GM12878 (cell line): ENCODE data around the gene TCP11. TPM values are rescaled to one million over a fixed set of nuclear protein-coding genes. Genes with fewer than 3 reads are reported as not detected.
"Not testable (repeated sequence)": the region's sequence is repeated elsewhere in the genome, so short reads cannot be mapped to it uniquely, and the experiment has no call there.

Source experiments
- ATAC-seq: fragments of 200-7000 bp; cut with Tn5 transposase; 3 replicates; pipeline ENCODE4 v1.9.1; 2020; ENCODE audit warnings: mild to moderate bottlenecking, moderate library complexity
- BruUV-seq: library from RNA; stranded (reverse); fragments of 400-500 nt; replicated peaks from 2 replicates; lab custom pipeline; 2021; lab: Mats Ljungman, UMichigan
- CTCF ChIA-PET: fragments of 300-600 bp; sonication (Branson Sonifier 250); formaldehyde crosslinking; extraction: SDS; loops from one replicate; lab custom pipeline; 2021; ENCODE audit warnings: inconsistent platforms; lab: Yijun Ruan, JAX
- POLR2A ChIA-PET: fragments of 350-600 bp; formaldehyde crosslinking; extraction: SDS; loops from one replicate; lab custom pipeline; 2021; ENCODE audit warnings: inconsistent platforms; lab: Charles Lee
- RAD21 ChIA-PET: fragments of 300-600 bp; sonication (Branson Sonifier 250); formaldehyde crosslinking; loops from one replicate; lab custom pipeline; 2023; ENCODE audit warnings: antibody characterized with exemption; ENCODE audit not compliant: unreplicated experiment; lab: Charles Lee
- SMC1A ChIA-PET: fragments of 300-600 bp; sonication (Branson Sonifier 250); formaldehyde crosslinking; loops from one replicate; lab custom pipeline; 2023; ENCODE audit not compliant: unreplicated experiment, uncharacterized antibody; lab: Charles Lee
- DNase-seq: peaks from one replicate; pipeline ENCODE4 v3.0.0-alpha.2; 2011; ENCODE audit warnings: low read depth, low spot score
- FAIRE-seq: peaks from 3 replicates; lab custom pipeline; 2011; peaks lifted over from hg19 to GRCh38; lab: Jason Lieb, UNC
- H2AFZ ChIP-seq: 2 replicates; pipeline ENCODE4 v1.6.0; 2011; ENCODE audit warnings: low read depth, low read length, control low read depth; ENCODE audit not compliant: control insufficient read depth
- H3K27ac ChIP-seq: 2 replicates; pipeline ENCODE4 v1.5.1; 2011; ENCODE audit warnings: control low read depth; ENCODE audit not compliant: control insufficient read depth, insufficient read depth
- H3K27me3 ChIP-seq, 2 experiments: replicated peaks in 1 of 2; 2 replicates each; pipeline versions ENCODE4 v1.6.0 to v1.6.1; 2011; ENCODE audit warnings: low read length in 1 of 2; ENCODE audit not compliant: control insufficient read depth in 2 of 2, insufficient read depth in 2 of 2
- H3K36me3 ChIP-seq, 2 experiments: 2 replicates each; pipeline ENCODE4 v1.5.1; 2011; ENCODE audit warnings: low read length in 1 of 2; ENCODE audit not compliant: control insufficient read depth in 2 of 2, insufficient read depth in 2 of 2
- H3K4me1 ChIP-seq: 2 replicates; pipeline ENCODE4 v1.6.1; 2011; ENCODE audit warnings: mild to moderate bottlenecking, low read length, moderate library complexity, mixed read lengths; ENCODE audit not compliant: control insufficient read depth, insufficient read depth
- H3K4me2 ChIP-seq: 2 replicates; pipeline ENCODE4 v1.6.0; 2011; ENCODE audit warnings: control low read depth; ENCODE audit not compliant: control insufficient read depth, insufficient read depth
- H3K4me3 ChIP-seq: fragments of 200-600 bp; sonication (generic); 2 replicates; pipeline ENCODE4 v1.5.1; 2016
- H3K79me2 ChIP-seq: 2 replicates; pipeline ENCODE4 v1.6.0; 2011; ENCODE audit warnings: low read length; ENCODE audit not compliant: control insufficient read depth, insufficient read depth
- H3K9ac ChIP-seq: 2 replicates; pipeline ENCODE4 v1.8.0; 2011; ENCODE audit warnings: low read length, control low read depth, mixed read lengths; ENCODE audit not compliant: control insufficient read depth, insufficient read depth
- H3K9me3 ChIP-seq: replicated peaks from 3 replicates; pipeline ENCODE4 v1.5.1; 2011; ENCODE audit warnings: mild to moderate bottlenecking, low read length; ENCODE audit not compliant: control insufficient read depth, insufficient read depth
- H4K20me1 ChIP-seq: 2 replicates; pipeline ENCODE4 v1.6.0; 2011; ENCODE audit not compliant: control insufficient read depth, insufficient read depth
- ASH2L ChIP-seq: fragments of 300-600, 200-600 bp; sonication (generic); IDR thresholded peaks from 2 replicates; pipeline ENCODE4 v1.6.1; 2017; ENCODE audit warnings: low read depth, mild to moderate bottlenecking, borderline replicate concordance
- IRF4 ChIP-seq: IDR thresholded peaks from 2 replicates; pipeline ENCODE4 v1.6.1; 2011; ENCODE audit warnings: low read depth, low read length
- NFYA ChIP-seq: IDR thresholded peaks from 2 replicates; pipeline ENCODE4 v1.6.1; 2011; ENCODE audit warnings: low read depth, mild to moderate bottlenecking, low read length, improper control_type of control experiment, borderline replicate concordance
- NFYB ChIP-seq: IDR thresholded peaks from 2 replicates; pipeline ENCODE4 v1.6.1; 2011; ENCODE audit warnings: low read depth, mild to moderate bottlenecking, low read length, improper control_type of control experiment, moderate library complexity; ENCODE audit not compliant: insufficient read depth
- STAT3 ChIP-seq: IDR thresholded peaks from 2 replicates; pipeline ENCODE4 v1.6.1; 2011; ENCODE audit warnings: low read depth, low read length, improper control_type of control experiment
- ZNF622 ChIP-seq: fragments of 450-650 bp; IDR thresholded peaks from 2 replicates; pipeline ENCODE4 v1.6.1; 2017; ENCODE audit warnings: mild to moderate bottlenecking, inconsistent platforms
- WGBS: methylation state at CpG from one replicate; pipeline ENCODE4 v1.1.6; 2016; ENCODE audit warnings: low lambda C conversion rate; ENCODE audit not compliant: insufficient replicate concordance, insufficient coverage; ENCODE audit errors: missing lambda C conversion rate; 5-methylcytosine and 5-hydroxymethylcytosine counted together
- in situ Hi-C: fragments of 300-500 bp; cut with MboI; formaldehyde crosslinking; loops from 9 replicates; pipeline ENCODE4 v1.14.3; 2018; ENCODE audit warnings: mixed read lengths
- intact Hi-C: fragments of 100-400 bp; cut with micrococcal nuclease; formaldehyde crosslinking; loops from one replicate; pipeline ENCODE4 v1.14.2; 2022; ENCODE audit not compliant: unreplicated experiment
- polyA plus RNA-seq, 11 experiments: library from polyadenylated mRNA; depleted of rRNA in 4 of 11; unstranded in 6 of 11; stranded (reverse) in 5 of 11; fragments of >200 nt; fragmentation: Nextera tagmentation in 4 of 11; fragmentation: Illumina TruSeq in 1 of 11; extraction: Ambion mirVana in 4 of 11; extraction: Trizol in 1 of 11; gene quantifications; 1 replicate in 1 of 11; 2 replicates in 10 of 11; pipeline versions ENCODE4 v1.2.1 to v1.2.3, GENCODE V29; 2011 to 2016; ENCODE audit warnings: inconsistent platforms in 2 of 11, missing spikeins in 2 of 11, low read depth in 1 of 11
- total RNA-seq, 4 experiments: library from RNA; depleted of rRNA in 3 of 4; stranded (reverse); fragments of >200 nt in 3 of 4; fragmentation: Illumina TruSeq in 1 of 4; extraction: Trizol in 1 of 4; gene quantifications; 2 replicates each; pipeline versions ENCODE4 v1.2.1 to v1.2.3, GENCODE V29; 2013 to 2021
- TF ChIP-seq, protein P1 (sequence below): fragments of 450-650 bp; IDR thresholded peaks from 2 replicates; pipeline ENCODE4 v1.6.1; 2016; ENCODE audit warnings: mild to moderate bottlenecking

Gene TCP11
- total and polyA plus RNA-seq, 10 of the 15 experiments (the other 5 are each of a cell fraction or from before 2014, with no cell fraction given), result not detected

DNA sequence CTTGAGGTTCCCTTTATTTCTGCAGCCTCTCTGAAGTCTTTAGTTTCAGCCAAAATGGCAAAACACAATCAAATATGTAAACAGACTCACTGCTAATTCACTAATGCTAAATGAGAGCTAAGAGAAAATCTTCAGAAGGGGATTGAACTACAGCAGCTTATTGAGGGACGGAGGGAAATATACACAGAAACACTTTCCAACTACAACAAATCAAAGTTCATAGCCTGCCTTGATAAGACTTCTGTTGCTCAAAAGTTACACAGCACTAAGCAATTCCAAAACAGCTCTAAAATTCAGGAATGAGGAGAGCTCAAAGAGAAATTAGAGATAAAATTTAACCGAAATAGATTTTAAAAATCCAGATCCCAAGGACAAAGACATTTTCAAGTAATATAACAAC, 1.7 kb downstream of the TCP11 start:
- no peak overlapping the region for H3K27ac ChIP-seq
- ATAC-seq (no peak), DNase-seq (no peak), FAIRE-seq (no peak)
- no peaks in the 10 kb centered on the region for H3K36me3 ChIP-seq
- in situ Hi-C loops (loop anchor here (5.0 to 10.0 kb wide), 2 partner anchors 152 to 685 kb away; no protein-coding TSS in a partner anchor), intact Hi-C loops (no loop called here)
- H3K79me2 ChIP-seq, result no peaks in the 10 kb centered on the region
- RAD21 ChIA-PET, result interaction anchor here (0.5 to 2.5 kb wide), 23 partner anchors 12 to 943 kb away, joined by 3 to 18 read pairs (median 4); partner anchors contain the start of genes ANKS1A and SMIM29
- no peak overlapping the region for H2AFZ ChIP-seq
- no peaks in the 10 kb centered on the region for H3K27me3 ChIP-seq
- no peaks in the 10 kb centered on the region for H4K20me1 ChIP-seq
- H3K9me3 ChIP-seq, result no peaks in the 10 kb centered on the region
- no TSS peak for BruUV-seq
- no peak overlapping the region for H3K4me3 ChIP-seq
- H3K9ac ChIP-seq, result no peak overlapping the region
- TF ChIP-seq NFYB (no peak), ASH2L (no peak), ZNF622 (no peak), NFYA (no peak), IRF4 (no peak), STAT3 (no peak)
- TF ChIP-seq, protein P1, sequence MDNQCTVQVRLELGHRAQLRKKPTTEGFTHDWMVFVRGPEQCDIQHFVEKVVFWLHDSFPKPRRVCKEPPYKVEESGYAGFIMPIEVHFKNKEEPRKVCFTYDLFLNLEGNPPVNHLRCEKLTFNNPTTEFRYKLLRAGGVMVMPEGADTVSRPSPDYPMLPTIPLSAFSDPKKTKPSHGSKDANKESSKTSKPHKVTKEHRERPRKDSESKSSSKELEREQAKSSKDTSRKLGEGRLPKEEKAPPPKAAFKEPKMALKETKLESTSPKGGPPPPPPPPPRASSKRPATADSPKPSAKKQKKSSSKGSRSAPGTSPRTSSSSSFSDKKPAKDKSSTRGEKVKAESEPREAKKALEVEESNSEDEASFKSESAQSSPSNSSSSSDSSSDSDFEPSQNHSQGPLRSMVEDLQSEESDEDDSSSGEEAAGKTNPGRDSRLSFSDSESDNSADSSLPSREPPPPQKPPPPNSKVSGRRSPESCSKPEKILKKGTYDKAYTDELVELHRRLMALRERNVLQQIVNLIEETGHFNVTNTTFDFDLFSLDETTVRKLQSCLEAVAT, result no peak
- CTCF ChIA-PET, result interaction anchor here (0.7 to 4.5 kb wide), 56 partner anchors 9 to 1636 kb away, joined by 3 to 145 read pairs (median 4); partner anchors contain the start of genes BLTP3A, RPS10 and SMIM29
- peaks cover 3% of the 10 kb centered on the region; the same call in 1 of the 2 replicates for H3K4me1 ChIP-seq
- POLR2A ChIA-PET, result interaction anchor here (0.9 kb wide), 1 partner anchor 147 kb away, joined by 3 read pairs; no protein-coding TSS in a partner anchor
- SMC1A ChIA-PET, result interaction anchor here (0.7 to 3.8 kb wide), 39 partner anchors 9 to 889 kb away, joined by 3 to 88 read pairs (median 4); partner anchors contain the start of gene ANKS1A
- no peak overlapping the region for H3K4me2 ChIP-seq
- WGBS, result 18% methylated on average over 2 of the region's 2 CpGs

DNA sequence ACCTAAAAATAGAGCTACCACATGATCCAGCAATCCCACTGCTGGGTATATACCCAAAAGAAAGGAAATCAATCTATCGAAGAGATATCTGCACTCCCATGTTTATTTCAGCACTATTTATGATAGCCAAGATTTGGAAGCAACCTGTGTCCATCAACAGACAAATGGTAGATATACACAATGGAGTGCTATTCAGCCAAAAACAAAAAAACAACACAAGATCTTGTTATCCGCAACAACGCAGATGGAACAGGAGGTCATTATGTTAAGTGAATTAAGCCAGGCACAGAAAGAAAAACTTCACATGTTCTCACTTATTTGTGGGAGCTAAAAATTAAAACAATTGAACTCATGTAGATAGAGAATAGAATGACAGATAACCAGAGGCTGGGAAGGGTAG, 2.9 kb downstream of the TCP11 start:
- POLR2A ChIA-PET, H3K79me2 ChIP-seq, DNase-seq, H3K9ac ChIP-seq, FAIRE-seq, H3K4me3 ChIP-seq, H3K4me1 ChIP-seq, H3K36me3 ChIP-seq, H3K27me3 ChIP-seq, H3K27ac ChIP-seq, ATAC-seq, H3K4me2 ChIP-seq, intact Hi-C loops, H4K20me1 ChIP-seq, BruUV-seq, H2AFZ ChIP-seq, H3K9me3 ChIP-seq: not testable (repeated sequence)
- CTCF ChIA-PET, result interaction anchor here (0.7 to 4.5 kb wide), 6 partner anchors 8 to 678 kb away, joined by 3 to 145 read pairs (median 4); no protein-coding TSS in a partner anchor
- WGBS, result 49% methylated on average over 3 of the region's 3 CpGs
- RAD21 ChIA-PET, result interaction anchor here (0.8 to 2.5 kb wide), 3 partner anchors 127 to 473 kb away, joined by 3 to 9 read pairs (median 6); no protein-coding TSS in a partner anchor
- SMC1A ChIA-PET, result interaction anchor here (0.9 to 3.8 kb wide), 3 partner anchors 145 to 681 kb away, joined by 3 to 88 read pairs (median 9); no protein-coding TSS in a partner anchor
- in situ Hi-C loops, result loop anchor here (5.0 to 10.0 kb wide), 2 partner anchors 151 to 683 kb away; no protein-coding TSS in a partner anchor
